ENCODE data around the gene LSS.

- TF ChIP-seq POLR2A (IDR thresholded peaks at IDR 0.05) (no peak), CTCF (IDR thresholded peaks at IDR 0.05) (no peak)
These were observed 37.3 kb downstream of the LSS start for GRCh38 chr21:46191257-46191685.
